ENCODE measurements around the gene BGN.

Gene BGN

DNA sequence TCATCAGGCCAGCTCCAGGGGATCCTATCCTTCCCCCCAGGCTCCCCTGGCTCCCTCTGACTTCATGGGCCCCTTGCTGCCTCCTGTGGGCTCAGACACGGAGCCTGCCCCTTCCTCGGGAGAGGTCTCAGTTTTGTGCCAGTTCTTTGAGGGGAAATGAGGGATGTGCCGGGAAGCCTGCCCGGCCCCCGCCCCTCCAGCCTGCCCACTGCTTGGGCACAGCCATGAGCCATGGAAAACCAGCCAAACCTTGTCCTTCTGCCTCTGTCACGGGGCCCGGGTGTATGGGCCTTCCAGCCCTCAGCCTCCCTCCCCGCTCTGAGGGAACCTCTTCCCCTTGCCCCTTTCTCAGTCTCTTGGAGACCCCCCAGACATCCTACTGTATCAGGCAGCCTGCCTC is 6.8 kb downstream of the BGN start:
- Histone ChIP-seq H3K9me3 (ENCODE audit: control insufficient read depth, insufficient read depth, low read length) (peaks cover 5% of the 10 kb centered on the region), H3K4me1 (ENCODE audit: control insufficient read depth, insufficient read depth, low read length) (no peaks in the 10 kb centered on the region), H3K9ac (ENCODE audit: low read depth, low read length) (no peak overlapping the region), H3K36me3 (ENCODE audit: control insufficient read depth, insufficient read depth, low read length) (no peaks in the 10 kb centered on the region), H3K27me3 (ENCODE audit: control insufficient read depth, insufficient read depth, low read length) (no peaks in the 10 kb centered on the region), H3K4me3 (ENCODE audit: low read depth, low read length) (no peak overlapping the region)

DNA sequence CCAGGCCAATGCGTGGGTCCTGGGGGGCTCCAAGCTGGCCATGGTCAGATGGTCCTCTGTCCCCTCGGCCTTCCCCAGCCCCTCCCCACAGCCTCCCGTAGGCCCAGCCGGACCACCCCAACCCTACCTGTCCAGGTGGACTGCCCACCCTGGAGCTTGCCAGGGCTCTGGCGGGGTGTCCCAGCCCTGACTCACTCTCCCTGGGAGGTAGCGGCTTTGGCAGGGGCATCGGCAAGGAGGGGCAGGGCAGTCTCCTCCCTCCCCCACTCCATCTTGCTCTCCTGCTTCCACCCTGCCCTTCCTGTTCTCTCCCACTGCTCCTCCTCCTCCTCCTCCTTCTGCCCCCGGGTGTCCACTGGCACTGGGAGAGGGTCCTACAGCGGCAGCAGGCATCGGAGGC is 7.4 kb downstream of the BGN start:
- H3K4me3 ChIP-seq (ENCODE audit: low read depth, low read length) = no peak overlapping the region

GRCh38 chrX:153502796-153503195 is 8.0 kb downstream of the BGN start:
- no peaks in the 10 kb centered on the region for H3K4me1 ChIP-seq (ENCODE audit: control insufficient read depth, insufficient read depth, low read length)
- H3K9me3 ChIP-seq (ENCODE audit: control insufficient read depth, insufficient read depth, low read length) = peaks cover 5% of the 10 kb centered on the region
- no peaks in the 10 kb centered on the region for H3K36me3 ChIP-seq (ENCODE audit: control insufficient read depth, insufficient read depth, low read length)

More for the DNA sequence above, 7.4 kb downstream of the BGN start:
- H3K9ac ChIP-seq (ENCODE audit: low read depth, low read length) = no peak overlapping the region
- H3K36me3 ChIP-seq (ENCODE audit: control insufficient read depth, insufficient read depth, low read length) = no peaks in the 10 kb centered on the region
- H3K9me3 ChIP-seq (ENCODE audit: control insufficient read depth, insufficient read depth, low read length) = peaks cover 5% of the 10 kb centered on the region
- H3K27me3 ChIP-seq (ENCODE audit: control insufficient read depth, insufficient read depth, low read length) = no peaks in the 10 kb centered on the region
- H3K4me1 ChIP-seq (ENCODE audit: control insufficient read depth, insufficient read depth, low read length) = no peaks in the 10 kb centered on the region

DNA sequence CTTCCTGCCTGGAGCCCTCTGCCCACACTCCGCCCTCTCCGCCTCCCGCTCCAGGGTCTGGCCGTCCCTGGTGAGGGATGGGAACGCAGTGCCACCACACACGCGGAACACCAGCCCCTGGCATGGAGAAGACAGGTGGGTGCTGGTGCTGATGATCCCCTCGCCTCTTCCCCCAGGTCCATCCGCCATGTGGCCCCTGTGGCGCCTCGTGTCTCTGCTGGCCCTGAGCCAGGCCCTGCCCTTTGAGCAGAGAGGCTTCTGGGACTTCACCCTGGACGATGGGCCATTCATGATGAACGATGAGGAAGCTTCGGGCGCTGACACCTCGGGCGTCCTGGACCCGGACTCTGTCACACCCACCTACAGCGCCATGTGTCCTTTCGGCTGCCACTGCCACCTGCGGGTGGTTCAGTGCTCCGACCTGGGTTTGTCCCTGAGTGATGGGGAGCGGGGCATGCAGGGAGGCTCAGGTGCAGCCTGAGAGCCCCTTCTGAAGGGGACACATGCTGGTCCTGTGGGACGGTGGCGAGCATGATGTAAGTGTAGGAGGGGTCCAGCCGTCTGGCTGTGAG is 9.8 kb downstream of the BGN start:
- Histone ChIP-seq H3K27me3 (ENCODE audit: control insufficient read depth, insufficient read depth, low read length) (no peaks in the 10 kb centered on the region), H3K36me3 (ENCODE audit: control insufficient read depth, insufficient read depth, low read length) (no peaks in the 10 kb centered on the region), H3K9ac (ENCODE audit: low read depth, low read length) (no peak overlapping the region), H3K4me1 (ENCODE audit: control insufficient read depth, insufficient read depth, low read length) (no peaks in the 10 kb centered on the region), H3K4me3 (ENCODE audit: low read depth, low read length) (no peak overlapping the region), H3K9me3 (ENCODE audit: control insufficient read depth, insufficient read depth, low read length) (peaks cover 5% of the 10 kb centered on the region)

More at GRCh38 chrX:153502796-153503195, 8.0 kb downstream of the BGN start:
- no peaks in the 10 kb centered on the region for H3K27me3 ChIP-seq (ENCODE audit: control insufficient read depth, insufficient read depth, low read length)
- H3K4me3 ChIP-seq (ENCODE audit: low read depth, low read length) = no peak overlapping the region
- no peak overlapping the region for H3K9ac ChIP-seq (ENCODE audit: low read depth, low read length)

DNA sequence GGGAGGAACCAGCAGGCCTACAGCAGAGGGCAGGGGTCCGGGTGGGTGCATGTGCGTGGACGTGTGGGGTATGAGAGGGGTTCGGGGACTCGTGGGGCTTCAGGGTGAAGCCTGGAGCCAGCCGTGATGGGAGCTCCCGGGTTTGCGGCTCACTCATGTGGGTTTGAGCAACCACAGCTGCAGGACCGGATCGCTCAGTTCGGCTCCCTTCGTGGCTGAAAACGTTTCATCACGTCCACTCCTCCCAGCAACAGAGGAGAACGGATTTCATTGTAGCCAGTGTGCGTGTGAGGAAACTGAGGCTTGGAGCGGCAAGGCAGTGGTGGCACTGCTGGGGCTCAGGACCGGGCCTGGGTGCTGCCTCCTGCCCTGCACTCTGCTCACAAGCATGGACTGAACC is 10.6 kb downstream of the BGN start:
- no peak overlapping the region for H3K9ac ChIP-seq (ENCODE audit: low read depth, low read length)
- H3K27me3 ChIP-seq (ENCODE audit: control insufficient read depth, insufficient read depth, low read length) = no peaks in the 10 kb centered on the region
- H3K4me3 ChIP-seq (ENCODE audit: low read depth, low read length) = no peak overlapping the region
- no peaks in the 10 kb centered on the region for H3K4me1 ChIP-seq (ENCODE audit: control insufficient read depth, insufficient read depth, low read length)
- H3K9me3 ChIP-seq (ENCODE audit: control insufficient read depth, insufficient read depth, low read length) = peaks cover 5% of the 10 kb centered on the region
- peaks cover 2% of the 10 kb centered on the region for H3K36me3 ChIP-seq (ENCODE audit: control insufficient read depth, insufficient read depth, low read length)

GRCh38 chrX:153507484-153508178 is 12.9 kb downstream of the BGN start:
- H3K4me3 ChIP-seq (ENCODE audit: low read depth, low read length) = no peak overlapping the region
- no peaks in the 10 kb centered on the region for H3K27me3 ChIP-seq (ENCODE audit: control insufficient read depth, insufficient read depth, low read length)
- H3K9ac ChIP-seq (ENCODE audit: low read depth, low read length) = no peak overlapping the region
- H3K9me3 ChIP-seq (ENCODE audit: control insufficient read depth, insufficient read depth, low read length) = no peaks in the 10 kb centered on the region
- no peaks in the 10 kb centered on the region for H3K4me1 ChIP-seq (ENCODE audit: control insufficient read depth, insufficient read depth, low read length)
- H3K36me3 ChIP-seq (ENCODE audit: control insufficient read depth, insufficient read depth, low read length) = peaks cover 2% of the 10 kb centered on the region

DNA sequence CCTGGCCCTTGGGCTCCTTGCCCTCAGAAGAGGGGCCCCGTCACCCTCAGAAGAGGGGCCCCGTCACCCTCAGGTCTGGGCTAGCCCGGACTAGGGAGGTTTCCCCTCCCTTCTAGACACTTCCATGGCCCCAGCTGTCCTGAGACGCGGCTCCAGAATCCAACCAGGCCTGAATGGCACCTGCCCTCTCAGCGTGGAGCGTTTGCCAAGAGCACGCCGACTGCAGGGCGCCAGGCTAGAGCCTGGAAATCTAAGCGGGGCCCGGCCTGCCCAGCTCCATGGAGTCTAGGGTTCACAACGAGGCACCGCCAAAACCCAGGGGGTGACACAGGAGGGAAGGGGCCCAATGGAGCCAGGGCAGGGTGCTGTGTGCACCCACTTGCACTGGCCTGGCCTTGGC is 14.8 kb downstream of the BGN start:
- no peaks in the 10 kb centered on the region for H3K27me3 ChIP-seq (ENCODE audit: control insufficient read depth, insufficient read depth, low read length)
- H3K4me1 ChIP-seq (ENCODE audit: control insufficient read depth, insufficient read depth, low read length) = no peaks in the 10 kb centered on the region
- H3K36me3 ChIP-seq (ENCODE audit: control insufficient read depth, insufficient read depth, low read length) = peaks cover 2% of the 10 kb centered on the region
- no peak overlapping the region for H3K9ac ChIP-seq (ENCODE audit: low read depth, low read length)
- H3K9me3 ChIP-seq (ENCODE audit: control insufficient read depth, insufficient read depth, low read length) = peaks cover 3% of the 10 kb centered on the region
- no peak overlapping the region for H3K4me3 ChIP-seq (ENCODE audit: low read depth, low read length)

- no peaks in the 10 kb centered on the region for H3K4me1 ChIP-seq (ENCODE audit: control insufficient read depth, insufficient read depth, low read length)
- no peak overlapping the region for H3K9ac ChIP-seq (ENCODE audit: low read depth, low read length)
- H3K36me3 ChIP-seq (ENCODE audit: control insufficient read depth, insufficient read depth, low read length) = peaks cover 2% of the 10 kb centered on the region
- H3K9me3 ChIP-seq (ENCODE audit: control insufficient read depth, insufficient read depth, low read length) = peaks cover 3% of the 10 kb centered on the region
- no peaks in the 10 kb centered on the region for H3K27me3 ChIP-seq (ENCODE audit: control insufficient read depth, insufficient read depth, low read length)
- H3K4me3 ChIP-seq (ENCODE audit: low read depth, low read length) = no peak overlapping the region
Observed at GRCh38 chrX:153510383-153510782, 15.6 kb downstream of the BGN start.

GRCh38 chrX:153511784-153512500 is 17.2 kb downstream of the BGN start:
- Histone ChIP-seq H3K9ac (ENCODE audit: low read depth, low read length) (no peak overlapping the region), H3K4me1 (ENCODE audit: control insufficient read depth, insufficient read depth, low read length) (no peaks in the 10 kb centered on the region), H3K4me3 (ENCODE audit: low read depth, low read length) (no peak overlapping the region), H3K36me3 (ENCODE audit: control insufficient read depth, insufficient read depth, low read length) (peaks cover 2% of the 10 kb centered on the region), H3K9me3 (ENCODE audit: control insufficient read depth, insufficient read depth, low read length) (peaks cover 3% of the 10 kb centered on the region), H3K27me3 (ENCODE audit: control insufficient read depth, insufficient read depth, low read length) (peaks cover 12% of the 10 kb centered on the region)

DNA sequence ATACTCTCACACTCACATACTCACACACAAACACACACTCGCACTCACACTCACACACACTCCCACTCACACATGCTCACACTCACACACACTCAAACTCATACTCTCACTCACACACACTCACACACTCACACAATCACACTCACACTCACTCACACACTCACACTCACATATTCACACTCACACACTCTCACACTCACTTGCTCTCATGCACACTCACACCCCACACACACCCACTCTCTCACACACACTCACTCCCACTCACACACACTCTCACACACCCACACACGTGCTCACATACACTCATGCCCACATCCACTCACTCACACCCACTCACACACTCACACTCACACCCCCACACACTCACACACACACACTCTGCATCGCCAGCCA is 17.7 kb downstream of the BGN start:
- peaks cover 3% of the 10 kb centered on the region for H3K9me3 ChIP-seq (ENCODE audit: control insufficient read depth, insufficient read depth, low read length)
- peaks cover 2% of the 10 kb centered on the region for H3K36me3 ChIP-seq (ENCODE audit: control insufficient read depth, insufficient read depth, low read length)
- peaks cover 14% of the 10 kb centered on the region for H3K27me3 ChIP-seq (ENCODE audit: control insufficient read depth, insufficient read depth, low read length)
- no peak overlapping the region for H3K9ac ChIP-seq (ENCODE audit: low read depth, low read length)
- H3K4me1 ChIP-seq (ENCODE audit: control insufficient read depth, insufficient read depth, low read length) = no peaks in the 10 kb centered on the region
- H3K4me3 ChIP-seq (ENCODE audit: low read depth, low read length) = no peak overlapping the region

GRCh38 chrX:153513265-153513664 is 18.5 kb downstream of the BGN start:
- peaks cover 2% of the 10 kb centered on the region for H3K36me3 ChIP-seq (ENCODE audit: control insufficient read depth, insufficient read depth, low read length)
- H3K4me3 ChIP-seq (ENCODE audit: low read depth, low read length) = no peak overlapping the region
- peaks cover 15% of the 10 kb centered on the region for H3K27me3 ChIP-seq (ENCODE audit: control insufficient read depth, insufficient read depth, low read length)
- H3K9ac ChIP-seq (ENCODE audit: low read depth, low read length) = no peak overlapping the region
- no peaks in the 10 kb centered on the region for H3K4me1 ChIP-seq (ENCODE audit: control insufficient read depth, insufficient read depth, low read length)
- H3K9me3 ChIP-seq (ENCODE audit: control insufficient read depth, insufficient read depth, low read length) = peaks cover 3% of the 10 kb centered on the region

GRCh38 chrX:153514259-153514658 is 19.5 kb downstream of the BGN start:
- Histone ChIP-seq H3K9ac (ENCODE audit: low read depth, low read length) (no peak overlapping the region), H3K4me3 (ENCODE audit: low read depth, low read length) (no peak overlapping the region), H3K27me3 (ENCODE audit: control insufficient read depth, insufficient read depth, low read length) (peaks cover 24% of the 10 kb centered on the region), H3K4me1 (ENCODE audit: control insufficient read depth, insufficient read depth, low read length) (no peaks in the 10 kb centered on the region), H3K9me3 (ENCODE audit: control insufficient read depth, insufficient read depth, low read length) (peaks cover 3% of the 10 kb centered on the region), H3K36me3 (ENCODE audit: control insufficient read depth, insufficient read depth, low read length) (peaks cover 2% of the 10 kb centered on the region)
